HepG2 (cell line): ENCODE results near the gene LIMD2. TPM values are rescaled to one million over a fixed set of nuclear protein-coding genes. Genes with fewer than 3 reads are reported as not detected.

Experiments
- ATAC-seq: fragments of 200-7000 bp; cut with Tn5 transposase; 3 replicates; pipeline ENCODE4 v1.9.1; 2020; ENCODE audit warnings: mild to moderate bottlenecking, moderate library complexity
- BruUV-seq: library from RNA; stranded (reverse); fragments of 400-500 nt; replicated peaks from 2 replicates; lab custom pipeline; 2021; lab: Mats Ljungman, UMichigan
- CTCF ChIA-PET: fragments of 300-600 bp; formaldehyde crosslinking; extraction: SDS; loops from one replicate; lab custom pipeline; 2021; ENCODE audit warnings: low total read pairs, inconsistent platforms, low intra/inter-chr PET ratio; lab: Yijun Ruan, JAX
- POLR2A ChIA-PET: fragments of 350-600 bp; sonication (Branson Sonifier 250); formaldehyde crosslinking; loops from one replicate; lab custom pipeline; 2020; ENCODE audit warnings: antibody characterized with exemption, inconsistent platforms; lab: Yijun Ruan, JAX
- DNase-seq: peaks from one replicate; pipeline ENCODE4 v3.0.0-alpha.2; 2015; ENCODE audit warnings: low spot score
- FAIRE-seq: peaks from 3 replicates; lab custom pipeline; 2011; peaks lifted over from hg19 to GRCh38; lab: Jason Lieb, UNC
- H2AFZ ChIP-seq: one replicate; pipeline ENCODE4 v1.6.1; 2011; ENCODE audit warnings: low read length, inconsistent platforms
- H3K27ac ChIP-seq: fragments of 300-600 bp; 3 replicates; pipeline ENCODE4 v1.8.0; 2011; ENCODE audit warnings: mixed run types, mild to moderate bottlenecking, mixed read lengths, low read length, inconsistent platforms; ENCODE audit not compliant: insufficient read depth; ENCODE audit errors: extremely low read length
- H3K27me3 ChIP-seq, 2 experiments: fragments of 200-600 bp in 1 of 2; 2 replicates in 1 of 2; 3 replicates in 1 of 2; pipeline versions ENCODE4 v1.6.0 to v1.8.0; 2011; ENCODE audit warnings: low read length in 2 of 2, mild to moderate bottlenecking in 2 of 2, moderate library complexity in 2 of 2, inconsistent platforms in 1 of 2; ENCODE audit not compliant: insufficient read depth in 2 of 2, control insufficient read depth in 1 of 2
- H3K36me3 ChIP-seq, 2 experiments: fragments of 200-600 bp in 1 of 2; replicated peaks in 1 of 2; 2 replicates in 1 of 2; 3 replicates in 1 of 2; pipeline versions ENCODE4 v1.5.1 to v1.8.0; 2011; ENCODE audit warnings: low read length in 2 of 2, inconsistent platforms in 1 of 2; ENCODE audit not compliant: insufficient read depth in 2 of 2, control insufficient read depth in 1 of 2
- H3K4me1 ChIP-seq: 2 replicates; pipeline ENCODE4 v1.5.1; 2012; ENCODE audit warnings: low read length, inconsistent platforms; ENCODE audit not compliant: insufficient read depth
- H3K4me2 ChIP-seq: 2 replicates; pipeline ENCODE4 v1.6.0; 2011; ENCODE audit warnings: low read depth, low read length, inconsistent platforms
- H3K4me3 ChIP-seq, 3 experiments: fragments of 200-600 bp in 1 of 3; sonication (generic), shearing (Covaris generic) in 1 of 3; replicated peaks in 1 of 3; 2 replicates each; pipeline ENCODE4 v1.5.1; 2011 to 2016; ENCODE audit warnings: low read length in 3 of 3, inconsistent platforms in 2 of 3, low read depth in 2 of 3, mild to moderate bottlenecking in 2 of 3, control low read depth in 1 of 3, mixed read lengths in 1 of 3; ENCODE audit not compliant: insufficient read depth in 1 of 3
- H3K79me2 ChIP-seq: one replicate; pipeline ENCODE4 v1.6.1; 2011; ENCODE audit warnings: low read length, inconsistent platforms; ENCODE audit not compliant: insufficient read depth
- H3K9ac ChIP-seq: 2 replicates; pipeline ENCODE4 v1.6.0; 2011; ENCODE audit warnings: mild to moderate bottlenecking, low read depth, low read length, inconsistent platforms; ENCODE audit not compliant: insufficient read depth
- H3K9me3 ChIP-seq: 2 replicates; pipeline ENCODE4 v1.5.1; 2012; ENCODE audit warnings: mild to moderate bottlenecking, low read length
- H4K20me1 ChIP-seq: 2 replicates; pipeline ENCODE4 v1.6.0; 2011; ENCODE audit warnings: inconsistent platforms, mild to moderate bottlenecking, low read length, moderate library complexity; ENCODE audit not compliant: insufficient read depth
- AHR ChIP-seq: IDR thresholded peaks from 2 replicates; pipeline ENCODE4 v1.6.1; 2018; ENCODE audit warnings: missing genetic modification reagents, missing compliant biosample characterization
- BRCA1 ChIP-seq: sonication (generic); formaldehyde crosslinking; IDR thresholded peaks from 2 replicates; pipeline ENCODE4 v1.4.0; 2020; ENCODE audit warnings: missing genetic modification reagents
- CBFB ChIP-seq: sonication (generic); formaldehyde crosslinking; IDR thresholded peaks from 2 replicates; pipeline ENCODE4 v1.4.0; 2020; ENCODE audit warnings: missing genetic modification reagents
- HNF4A ChIP-seq: sonication (generic); formaldehyde crosslinking; IDR thresholded peaks from 2 replicates; pipeline ENCODE4 v1.4.0; 2020; ENCODE audit warnings: missing genetic modification reagents
- KLF13 ChIP-seq: sonication (generic); formaldehyde crosslinking; IDR thresholded peaks from 2 replicates; pipeline ENCODE4 v1.4.0; 2020; ENCODE audit warnings: mild to moderate bottlenecking, missing genetic modification reagents
- KLF6 ChIP-seq: IDR thresholded peaks from 2 replicates; pipeline ENCODE4 v1.8.0; 2016; ENCODE audit warnings: missing biosample characterization, missing genetic modification reagents
- MIXL1 ChIP-seq: IDR thresholded peaks from 2 replicates; pipeline ENCODE4 v1.6.1; 2016
- NPAS2 ChIP-seq: sonication (generic); formaldehyde crosslinking; IDR thresholded peaks from 2 replicates; pipeline ENCODE4 v1.8.0; 2022; ENCODE audit warnings: mild to moderate bottlenecking, missing genetic modification reagents, borderline replicate concordance
- RARG ChIP-seq: sonication (generic); formaldehyde crosslinking; IDR thresholded peaks from 2 replicates; pipeline ENCODE4 v1.4.0; 2020; ENCODE audit warnings: low read depth, mild to moderate bottlenecking, missing genetic modification reagents
- SP5 ChIP-seq: IDR thresholded peaks from 2 replicates; pipeline ENCODE4 v1.6.1; 2016; ENCODE audit warnings: low read depth, borderline replicate concordance
- ZFAT ChIP-seq: sonication (generic); formaldehyde crosslinking; conservative IDR thresholded peaks from 2 replicates; pipeline ENCODE4 v1.8.1; 2023; ENCODE audit warnings: missing genetic modification reagents, inconsistent platforms
- ZNF12 ChIP-seq: sonication (generic); formaldehyde crosslinking; IDR thresholded peaks from 2 replicates; pipeline ENCODE4 v1.5.0; 2020; ENCODE audit warnings: missing genetic modification reagents
- ZNF446 ChIP-seq: sonication (generic); formaldehyde crosslinking; IDR thresholded peaks from 2 replicates; pipeline ENCODE4 v1.5.0; 2020; ENCODE audit warnings: mild to moderate bottlenecking, missing genetic modification reagents
- WGBS: methylation state at CpG from one replicate; pipeline ENCODE4 v1.1.6; 2017; ENCODE audit warnings: low lambda C conversion rate; 5-methylcytosine and 5-hydroxymethylcytosine counted together
- in situ Hi-C: cut with HindIII; loops from 2 replicates; pipeline ENCODE4 v1.10.0; 2017; ENCODE audit warnings: low pct_unique_long_range_greater_than_20kb; ENCODE audit not compliant: extremely low pct_ligation_motif_present
- intact Hi-C: fragments of 100-400 bp; cut with micrococcal nuclease; formaldehyde crosslinking; loops from one replicate; pipeline ENCODE4 v1.10.0; 2022; ENCODE audit not compliant: unreplicated experiment
- polyA plus RNA-seq, 8 experiments: library from polyadenylated mRNA; depleted of rRNA in 3 of 8; stranded (reverse) in 7 of 8; unstranded in 1 of 8; fragments of >200 nt; fragmentation: Illumina TruSeq in 4 of 8; extraction: Trizol in 4 of 8; gene quantifications; 2 replicates each; pipeline versions ENCODE4 v1.2.1 to v1.2.3, GENCODE V29; 2011 to 2016; ENCODE audit warnings: low read depth in 4 of 8, missing spikeins in 1 of 8, mixed read lengths in 1 of 8; ENCODE audit not compliant: insufficient read depth in 1 of 8
- total RNA-seq, 5 experiments: library from RNA; depleted of rRNA; stranded (reverse); fragments of >200 nt; fragmentation: Illumina TruSeq; extraction: Trizol; gene quantifications; 2 replicates each; pipeline ENCODE4 v1.2.3, GENCODE V29; 2016; ENCODE audit warnings: low read depth in 1 of 5
- TF ChIP-seq, protein P1 (sequence below): sonication (generic); formaldehyde crosslinking; IDR thresholded peaks from 2 replicates; pipeline ENCODE4 v1.4.0; 2020; ENCODE audit warnings: missing genetic modification reagents, borderline replicate concordance
- TF ChIP-seq, protein P2 (sequence below): sonication (generic); formaldehyde crosslinking; conservative IDR thresholded peaks from 2 replicates; pipeline ENCODE4 v1.4.0; 2020; ENCODE audit warnings: missing genetic modification reagents
- TF ChIP-seq, protein P3 (sequence below): sonication (generic); formaldehyde crosslinking; IDR thresholded peaks from 2 replicates; pipeline ENCODE4 v1.5.0; 2020; ENCODE audit warnings: missing genetic modification reagents
- TF ChIP-seq, protein P4 (sequence below): sonication (generic); formaldehyde crosslinking; IDR thresholded peaks from 2 replicates; pipeline ENCODE4 v1.8.0; 2022; ENCODE audit warnings: mild to moderate bottlenecking, missing genetic modification reagents

Gene LIMD2
- total and polyA plus RNA-seq, 2 of the 13 experiments (the other 11 are each of a cell fraction or from before 2014, with no cell fraction given), result 9.0 to 20.8 TPM

DNA sequence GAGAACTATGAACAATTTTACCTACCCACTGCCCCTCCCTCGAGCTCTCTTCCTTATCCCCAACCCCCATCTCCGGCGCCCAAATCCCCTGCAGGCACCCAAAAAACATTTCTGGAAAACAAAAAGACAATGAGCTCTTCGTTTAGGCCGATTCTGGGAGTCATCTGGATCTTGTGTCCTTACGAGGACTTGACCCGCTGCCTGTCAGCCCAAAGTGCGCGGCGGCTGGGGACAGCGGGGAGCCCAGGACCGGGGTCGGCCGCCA is 41.1 kb upstream of the LIMD2 start:
- no peak for DNase-seq
- Histone ChIP-seq H3K27ac (peak overlapping the region; percentile 84), H3K4me3 (peak overlapping the region; percentile 75 to 99 (median 92)), H3K36me3 (peaks cover 1 to 6% of the 10 kb centered on the region in 2 experiments; a peak in 3 of 5 replicates), H4K20me1 (no peaks in the 10 kb centered on the region), H3K9me3 (no peaks in the 10 kb centered on the region), H3K79me2 (peaks cover 12% of the 10 kb centered on the region), H3K4me2 (peak overlapping the region; percentile 72), H3K9ac (peak overlapping the region; percentile 93), H3K4me1 (peaks cover 14% of the 10 kb centered on the region), H2AFZ (peak overlapping the region; percentile 57), H3K27me3 (no peaks in the 10 kb centered on the region; a peak in 1 of 5 replicates)
- intact Hi-C loops, result loop anchor here (1.0 to 2.0 kb wide), 3 partner anchors 32 to 191 kb away; partner anchors contain the start of genes CCDC47, DCAF7, FTSJ3 and PSMC5
- WGBS, result under 1% methylated on average over 12 of the region's 14 CpGs
- ChIA-PET POLR2A (interaction anchor here (0.7 to 4.8 kb wide), 4 partner anchors 10 to 119 kb away, joined by 3 to 77 read pairs (median 6); partner anchors contain the start of genes CCDC47, DDX42 and MAP3K3), CTCF (no interaction called here)
- no TSS peak for BruUV-seq
- peak; percentile 69 for ATAC-seq
- FAIRE-seq, result no peak
- in situ Hi-C loops, result no loop called here
- TF ChIP-seq MIXL1 (CRISPR knock-in tag) (no peak), RARG (CRISPR knock-in tag) (0 out of 2 replicates have a peak, but pooled peaks have one; percentile 2), ZNF12 (CRISPR knock-in tag) (no peak), AHR (CRISPR knock-in tag) (no peak), ZNF446 (CRISPR knock-in tag) (peak; percentile 34; the same call in 1 of the 2 replicates), ZFAT (CRISPR knock-in tag) (no peak), HNF4A (CRISPR knock-in tag) (0 out of 2 replicates have a peak, but pooled peaks have one; percentile 3), KLF6 (no peak), KLF13 (CRISPR knock-in tag) (no peak), BRCA1 (CRISPR knock-in tag) (no peak), CBFB (CRISPR knock-in tag) (no peak), SP5 (CRISPR knock-in tag) (no peak), NPAS2 (CRISPR knock-in tag) (no peak)
- TF ChIP-seq, protein P1, sequence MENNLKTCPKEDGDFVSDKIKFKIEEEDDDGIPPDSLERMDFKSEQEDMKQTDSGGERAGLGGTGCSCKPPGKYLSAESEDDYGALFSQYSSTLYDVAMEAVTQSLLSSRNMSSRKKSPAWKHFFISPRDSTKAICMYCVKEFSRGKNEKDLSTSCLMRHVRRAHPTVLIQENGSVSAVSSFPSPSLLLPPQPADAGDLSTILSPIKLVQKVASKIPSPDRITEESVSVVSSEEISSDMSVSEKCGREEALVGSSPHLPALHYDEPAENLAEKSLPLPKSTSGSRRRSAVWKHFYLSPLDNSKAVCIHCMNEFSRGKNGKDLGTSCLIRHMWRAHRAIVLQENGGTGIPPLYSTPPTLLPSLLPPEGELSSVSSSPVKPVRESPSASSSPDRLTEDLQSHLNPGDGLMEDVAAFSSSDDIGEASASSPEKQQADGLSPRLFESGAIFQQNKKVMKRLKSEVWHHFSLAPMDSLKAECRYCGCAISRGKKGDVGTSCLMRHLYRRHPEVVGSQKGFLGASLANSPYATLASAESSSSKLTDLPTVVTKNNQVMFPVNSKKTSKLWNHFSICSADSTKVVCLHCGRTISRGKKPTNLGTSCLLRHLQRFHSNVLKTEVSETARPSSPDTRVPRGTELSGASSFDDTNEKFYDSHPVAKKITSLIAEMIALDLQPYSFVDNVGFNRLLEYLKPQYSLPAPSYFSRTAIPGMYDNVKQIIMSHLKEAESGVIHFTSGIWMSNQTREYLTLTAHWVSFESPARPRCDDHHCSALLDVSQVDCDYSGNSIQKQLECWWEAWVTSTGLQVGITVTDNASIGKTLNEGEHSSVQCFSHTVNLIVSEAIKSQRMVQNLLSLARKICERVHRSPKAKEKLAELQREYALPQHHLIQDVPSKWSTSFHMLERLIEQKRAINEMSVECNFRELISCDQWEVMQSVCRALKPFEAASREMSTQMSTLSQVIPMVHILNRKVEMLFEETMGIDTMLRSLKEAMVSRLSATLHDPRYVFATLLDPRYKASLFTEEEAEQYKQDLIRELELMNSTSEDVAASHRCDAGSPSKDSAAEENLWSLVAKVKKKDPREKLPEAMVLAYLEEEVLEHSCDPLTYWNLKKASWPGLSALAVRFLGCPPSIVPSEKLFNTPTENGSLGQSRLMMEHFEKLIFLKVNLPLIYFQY (CRISPR knock-in tag), result no peak
- TF ChIP-seq, protein P2, sequence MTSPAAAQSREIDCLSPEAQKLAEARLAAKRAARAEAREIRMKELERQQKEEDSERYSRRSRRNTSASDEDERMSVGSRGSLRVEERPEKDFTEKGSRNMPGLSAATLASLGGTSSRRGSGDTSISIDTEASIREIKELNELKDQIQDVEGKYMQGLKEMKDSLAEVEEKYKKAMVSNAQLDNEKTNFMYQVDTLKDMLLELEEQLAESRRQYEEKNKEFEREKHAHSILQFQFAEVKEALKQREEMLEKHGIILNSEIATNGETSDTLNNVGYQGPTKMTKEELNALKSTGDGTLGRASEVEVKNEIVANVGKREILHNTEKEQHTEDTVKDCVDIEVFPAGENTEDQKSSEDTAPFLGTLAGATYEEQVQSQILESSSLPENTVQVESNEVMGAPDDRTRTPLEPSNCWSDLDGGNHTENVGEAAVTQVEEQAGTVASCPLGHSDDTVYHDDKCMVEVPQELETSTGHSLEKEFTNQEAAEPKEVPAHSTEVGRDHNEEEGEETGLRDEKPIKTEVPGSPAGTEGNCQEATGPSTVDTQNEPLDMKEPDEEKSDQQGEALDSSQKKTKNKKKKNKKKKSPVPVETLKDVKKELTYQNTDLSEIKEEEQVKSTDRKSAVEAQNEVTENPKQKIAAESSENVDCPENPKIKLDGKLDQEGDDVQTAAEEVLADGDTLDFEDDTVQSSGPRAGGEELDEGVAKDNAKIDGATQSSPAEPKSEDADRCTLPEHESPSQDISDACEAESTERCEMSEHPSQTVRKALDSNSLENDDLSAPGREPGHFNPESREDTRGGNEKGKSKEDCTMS (CRISPR knock-in tag), result no peak
- TF ChIP-seq, protein P3, sequence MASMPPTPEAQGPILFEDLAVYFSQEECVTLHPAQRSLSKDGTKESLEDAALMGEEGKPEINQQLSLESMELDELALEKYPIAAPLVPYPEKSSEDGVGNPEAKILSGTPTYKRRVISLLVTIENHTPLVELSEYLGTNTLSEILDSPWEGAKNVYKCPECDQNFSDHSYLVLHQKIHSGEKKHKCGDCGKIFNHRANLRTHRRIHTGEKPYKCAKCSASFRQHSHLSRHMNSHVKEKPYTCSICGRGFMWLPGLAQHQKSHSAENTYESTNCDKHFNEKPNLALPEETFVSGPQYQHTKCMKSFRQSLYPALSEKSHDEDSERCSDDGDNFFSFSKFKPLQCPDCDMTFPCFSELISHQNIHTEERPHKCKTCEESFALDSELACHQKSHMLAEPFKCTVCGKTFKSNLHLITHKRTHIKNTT (CRISPR knock-in tag), result no peak
- TF ChIP-seq, protein P4, sequence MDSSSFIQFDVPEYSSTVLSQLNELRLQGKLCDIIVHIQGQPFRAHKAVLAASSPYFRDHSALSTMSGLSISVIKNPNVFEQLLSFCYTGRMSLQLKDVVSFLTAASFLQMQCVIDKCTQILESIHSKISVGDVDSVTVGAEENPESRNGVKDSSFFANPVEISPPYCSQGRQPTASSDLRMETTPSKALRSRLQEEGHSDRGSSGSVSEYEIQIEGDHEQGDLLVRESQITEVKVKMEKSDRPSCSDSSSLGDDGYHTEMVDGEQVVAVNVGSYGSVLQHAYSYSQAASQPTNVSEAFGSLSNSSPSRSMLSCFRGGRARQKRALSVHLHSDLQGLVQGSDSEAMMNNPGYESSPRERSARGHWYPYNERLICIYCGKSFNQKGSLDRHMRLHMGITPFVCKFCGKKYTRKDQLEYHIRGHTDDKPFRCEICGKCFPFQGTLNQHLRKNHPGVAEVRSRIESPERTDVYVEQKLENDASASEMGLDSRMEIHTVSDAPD (CRISPR knock-in tag), result peak; percentile 3; the same call in 1 of the 2 replicates
